ENCODE measurements around the gene ZFHX3. TPM values are rescaled to one million over a fixed set of nuclear protein-coding genes. Genes with fewer than 3 reads are reported as not detected.
A peak's percentile ranks its signal among the peaks of the same experiment; 100 is the strongest.

ZFHX3 gene
- total RNA-seq, 6 experiments from 2014 or later: 7.1 to 9.4 (median 7.7) TPM

DNA sequence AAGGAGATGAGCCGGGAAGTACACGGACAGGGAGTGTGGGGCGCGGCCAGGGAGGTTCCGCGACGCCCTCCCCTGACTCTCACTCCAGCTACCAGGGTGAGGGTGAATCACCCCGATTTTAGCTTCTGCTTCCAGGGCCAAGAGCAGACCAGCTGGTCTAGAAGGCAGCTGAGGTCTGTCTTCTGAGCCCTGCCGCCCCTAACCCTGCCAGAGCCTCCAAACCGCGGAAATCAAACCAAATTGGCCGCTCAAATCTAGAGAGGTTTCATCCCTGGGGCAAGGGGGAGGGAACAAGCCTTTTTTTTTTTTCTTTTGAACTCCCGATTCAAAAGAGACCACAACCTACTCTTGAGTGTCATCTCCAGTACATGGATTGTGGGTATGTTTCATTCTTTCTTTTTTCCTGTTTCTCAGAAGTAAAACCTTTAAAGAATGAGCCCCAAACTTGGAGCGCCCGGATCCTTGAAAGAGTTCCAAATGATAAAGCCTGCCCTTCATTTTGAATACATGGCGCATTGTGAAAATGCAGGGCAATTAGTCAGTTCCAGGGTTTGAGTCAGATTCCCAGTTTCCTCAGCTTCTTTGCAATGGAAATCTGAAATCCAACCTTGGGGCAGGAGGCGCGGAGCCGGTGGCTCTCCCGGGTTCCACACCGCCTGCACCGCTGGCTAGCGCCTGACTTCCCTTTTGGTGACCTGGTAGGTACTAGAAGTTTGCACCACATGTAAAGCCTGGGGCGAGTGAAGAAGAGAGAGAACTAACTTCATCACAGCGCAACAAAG, 16.5 kb upstream of the ZFHX3 start:
- TF ChIP-seq POLR2A (IDR thresholded peaks at IDR 0.05): no peak
- TF ChIP-seq, protein P1, sequence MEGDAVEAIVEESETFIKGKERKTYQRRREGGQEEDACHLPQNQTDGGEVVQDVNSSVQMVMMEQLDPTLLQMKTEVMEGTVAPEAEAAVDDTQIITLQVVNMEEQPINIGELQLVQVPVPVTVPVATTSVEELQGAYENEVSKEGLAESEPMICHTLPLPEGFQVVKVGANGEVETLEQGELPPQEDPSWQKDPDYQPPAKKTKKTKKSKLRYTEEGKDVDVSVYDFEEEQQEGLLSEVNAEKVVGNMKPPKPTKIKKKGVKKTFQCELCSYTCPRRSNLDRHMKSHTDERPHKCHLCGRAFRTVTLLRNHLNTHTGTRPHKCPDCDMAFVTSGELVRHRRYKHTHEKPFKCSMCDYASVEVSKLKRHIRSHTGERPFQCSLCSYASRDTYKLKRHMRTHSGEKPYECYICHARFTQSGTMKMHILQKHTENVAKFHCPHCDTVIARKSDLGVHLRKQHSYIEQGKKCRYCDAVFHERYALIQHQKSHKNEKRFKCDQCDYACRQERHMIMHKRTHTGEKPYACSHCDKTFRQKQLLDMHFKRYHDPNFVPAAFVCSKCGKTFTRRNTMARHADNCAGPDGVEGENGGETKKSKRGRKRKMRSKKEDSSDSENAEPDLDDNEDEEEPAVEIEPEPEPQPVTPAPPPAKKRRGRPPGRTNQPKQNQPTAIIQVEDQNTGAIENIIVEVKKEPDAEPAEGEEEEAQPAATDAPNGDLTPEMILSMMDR (IDR thresholded peaks at IDR 0.05): no peak

DNA sequence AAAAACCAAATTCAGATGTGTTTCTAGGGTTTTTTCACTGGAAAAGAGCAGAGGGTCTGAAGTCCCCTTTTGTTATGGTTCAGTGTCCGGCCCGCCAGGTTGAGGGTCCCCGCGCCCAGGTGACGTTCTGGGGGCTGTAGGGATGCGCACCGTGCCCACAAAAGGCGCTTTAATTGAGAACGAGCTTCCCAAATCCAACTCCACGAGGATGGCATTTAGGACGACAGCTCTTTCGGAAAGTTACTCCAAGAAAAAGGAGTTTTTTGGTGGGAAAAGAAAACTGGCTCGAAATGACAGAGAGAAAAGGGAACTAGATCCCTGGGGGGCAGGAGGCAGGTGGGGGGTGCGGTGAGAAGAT, 15.9 kb upstream of the ZFHX3 start:
- ATAC-seq (no peak), DNase-seq (no peak)
- WGBS (ENCODE audit: insufficient coverage, low coverage, low lambda C conversion rate, missing lambda C conversion rate): 26% methylated on average over 14 of the region's 14 CpGs
- no peak overlapping the region for H3K27ac ChIP-seq
- intact Hi-C loops (cut with DNase I): no loop called here
- TF ChIP-seq, protein P1 (IDR thresholded peaks at IDR 0.05): no peak
- no peak for TF ChIP-seq POLR2A (IDR thresholded peaks at IDR 0.05)
- H3K27me3 ChIP-seq: peaks cover 0 to 32% of the 10 kb centered on the region in 2 donors
- H3K4me3 ChIP-seq: no peak overlapping the region
- no peaks in the 10 kb centered on the region for H3K9me3 ChIP-seq
- H3K36me3 ChIP-seq: no peaks in the 10 kb centered on the region
- peaks cover 0 to 42% (median 21%) of the 10 kb centered on the region in 4 donors for H3K4me1 ChIP-seq

More for the DNA sequence above, 16.5 kb upstream of the ZFHX3 start:
- Histone ChIP-seq H3K36me3 (no peaks in the 10 kb centered on the region), H3K4me1 (peaks cover 0 to 41% (median 21%) of the 10 kb centered on the region in 4 donors), H3K4me3 (peak overlapping the region in 2 of 3 donors; percentile 1 to 6), H3K9me3 (no peaks in the 10 kb centered on the region), H3K27ac (no peak overlapping the region), H3K27me3 (peaks cover 0 to 32% of the 10 kb centered on the region in 2 donors)
- intact Hi-C loops (cut with DNase I): no loop called here
- ATAC-seq (peak in 2 of 4 donors; percentile 3 to 9), DNase-seq (peak in 1 of 3 donors; percentile 38)
- WGBS (ENCODE audit: insufficient coverage, low coverage, low lambda C conversion rate, missing lambda C conversion rate): 12% methylated on average over 16 of the region's 25 CpGs

DNA sequence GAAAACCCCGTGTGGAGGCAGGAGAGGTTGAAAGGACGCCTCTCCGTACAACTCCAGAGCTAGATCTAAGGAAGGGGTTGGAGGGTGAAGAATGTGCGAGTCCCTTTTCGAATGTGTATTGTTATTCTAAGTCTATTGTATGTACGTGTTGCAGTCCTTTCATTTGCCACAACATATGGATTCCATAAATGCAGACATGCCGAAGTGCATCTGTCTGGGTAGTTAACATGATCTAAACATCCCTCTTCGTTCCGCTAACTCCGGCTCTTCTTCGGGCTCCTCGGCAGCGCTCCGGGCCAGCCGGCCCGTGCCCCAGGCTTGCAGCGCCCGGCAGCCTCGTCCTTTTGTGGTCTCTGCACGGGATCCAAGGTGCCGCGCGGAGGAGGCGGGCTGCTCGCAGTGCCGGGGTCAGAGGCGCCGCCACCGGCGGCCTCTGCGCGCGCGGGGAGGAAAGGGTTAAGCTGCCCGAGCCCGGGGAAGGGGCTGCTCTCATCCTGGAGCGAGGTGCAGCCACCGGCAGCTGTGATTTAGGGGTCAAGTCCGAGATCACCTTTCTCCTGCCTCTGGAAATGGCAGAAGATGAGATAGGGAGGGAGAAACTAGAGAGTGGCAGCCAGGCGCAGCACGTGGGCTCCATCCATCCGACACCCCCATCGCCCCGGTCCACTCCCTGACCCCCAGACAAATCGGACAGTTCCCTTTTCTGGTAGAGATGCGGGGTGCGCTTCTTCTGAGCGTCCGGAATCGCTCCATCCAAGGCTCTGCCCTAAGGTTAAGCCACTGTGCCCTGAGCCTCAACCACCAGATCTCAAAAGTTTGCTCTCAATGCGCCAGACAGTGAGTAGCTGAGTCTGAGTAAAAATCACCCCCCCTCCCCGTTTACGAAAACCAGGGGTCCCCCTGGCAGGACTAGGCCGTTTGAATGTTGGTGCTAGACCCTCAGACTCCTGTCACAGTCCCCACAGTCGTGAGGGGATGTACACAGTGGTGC, 15.1 kb upstream of the ZFHX3 start:
- Histone ChIP-seq H3K4me1 (peaks cover 0 to 42% (median 21%) of the 10 kb centered on the region in 4 donors), H3K36me3 (no peaks in the 10 kb centered on the region), H3K27me3 (peaks cover 0 to 32% of the 10 kb centered on the region in 2 donors), H3K4me3 (no peak overlapping the region), H3K27ac (no peak overlapping the region), H3K9me3 (no peaks in the 10 kb centered on the region)
- no peak for ATAC-seq
- DNase-seq: no peak
- intact Hi-C loops (cut with DNase I): no loop called here
- TF ChIP-seq POLR2A (IDR thresholded peaks at IDR 0.05): no peak
- TF ChIP-seq, protein P1 (IDR thresholded peaks at IDR 0.05): no peak
- WGBS (ENCODE audit: insufficient coverage, low coverage, low lambda C conversion rate, missing lambda C conversion rate): 39% methylated on average over 24 of the region's 55 CpGs

DNA sequence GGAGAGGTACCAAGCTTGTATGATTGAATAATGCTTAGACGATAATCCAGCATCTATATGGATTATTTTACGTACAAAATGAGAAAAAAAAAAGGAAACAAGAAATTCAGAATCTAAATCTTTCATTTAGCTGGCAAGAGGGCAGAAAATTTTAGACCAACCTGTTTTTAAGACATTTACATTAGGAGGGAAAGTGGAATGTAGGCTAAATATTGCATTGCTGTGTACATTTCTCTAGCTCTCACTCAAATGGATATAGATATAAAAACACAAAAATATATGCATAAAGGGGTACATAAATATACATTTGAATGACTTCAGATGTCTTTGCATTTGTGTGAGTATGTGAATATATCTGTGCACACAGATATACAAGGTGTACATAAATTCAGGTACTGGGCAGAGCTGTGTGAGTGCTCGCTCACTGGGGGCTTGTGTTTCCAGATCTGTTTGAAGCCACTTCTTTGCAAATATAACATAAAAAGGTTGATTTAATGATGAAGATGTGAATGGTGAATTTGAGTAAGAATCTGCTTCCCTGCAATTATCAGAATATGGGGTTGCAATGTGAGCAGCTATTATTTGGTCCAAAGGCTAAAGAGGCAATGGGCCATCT, 14.2 kb upstream of the ZFHX3 start:
- Histone ChIP-seq H3K4me3 (no peak overlapping the region), H3K9me3 (no peaks in the 10 kb centered on the region), H3K27ac (no peak overlapping the region), H3K36me3 (no peaks in the 10 kb centered on the region), H3K4me1 (peaks cover 0 to 42% (median 21%) of the 10 kb centered on the region in 4 donors), H3K27me3 (peaks cover 0 to 32% of the 10 kb centered on the region in 2 donors)
- TF ChIP-seq, protein P1 (IDR thresholded peaks at IDR 0.05): no peak
- TF ChIP-seq POLR2A (IDR thresholded peaks at IDR 0.05): no peak
- 91% methylated on average over 3 of the region's 3 CpGs for WGBS (ENCODE audit: insufficient coverage, low coverage, low lambda C conversion rate, missing lambda C conversion rate)
- ATAC-seq (no peak), DNase-seq (no peak)
- intact Hi-C loops (cut with DNase I): no loop called here

Data from right lobe of liver (tissue), 6 donors.